WTC11 (cell line): ENCODE measurements around the gene DNAJC10. TPM values are rescaled to one million over a fixed set of nuclear protein-coding genes. Genes with fewer than 3 reads are reported as not detected.
"Not testable (repeated sequence)": the region's sequence is repeated elsewhere in the genome, so short reads cannot be mapped to it uniquely, and the experiment has no call there.

ENCODE experiments used
- ATAC-seq: fragments of 200-7000 bp; cut with Tn5 transposase; 2 replicates; pipeline ENCODE4 v1.10.0; 2021; ENCODE audit warnings: mild to moderate bottlenecking, moderate library complexity
- CTCF ChIA-PET: fragments of 300-600 bp; sonication (Branson Sonifier 250); formaldehyde crosslinking; loops from one replicate; lab custom pipeline; 2021; ENCODE audit warnings: antibody characterized with exemption; lab: Charles Lee
- POLR2A ChIA-PET: fragments of 350-600 bp; sonication (Branson Sonifier 250); formaldehyde crosslinking; loops from one replicate; lab custom pipeline; 2021; ENCODE audit warnings: antibody characterized with exemption; lab: Charles Lee
- DNase-seq: peaks from one replicate; pipeline ENCODE4 v3.0.0; 2021; ENCODE audit warnings: low spot score
- H3K27ac Mint-ChIP-seq: 2 replicates; pipeline ENCODE4 v1.8.0; 2021; ENCODE audit warnings: mixed read lengths
- H3K27me3 Mint-ChIP-seq: 2 replicates; pipeline ENCODE4 v1.8.0; 2021; ENCODE audit warnings: low read depth, mild to moderate bottlenecking, moderate library complexity, mixed read lengths
- H3K36me3 Mint-ChIP-seq: 2 replicates; pipeline ENCODE4 v1.8.0; 2021; ENCODE audit warnings: mixed read lengths
- H3K4me1 Mint-ChIP-seq: 2 replicates; pipeline ENCODE4 v1.8.0; 2022; ENCODE audit warnings: mixed read lengths
- H3K4me3 Mint-ChIP-seq: 2 replicates; pipeline ENCODE4 v1.8.0; 2021; ENCODE audit warnings: mild to moderate bottlenecking, moderate library complexity, mixed read lengths
- H3K9me3 Mint-ChIP-seq: 2 replicates; pipeline ENCODE4 v1.8.0; 2021; ENCODE audit warnings: mixed read lengths
- CDX4 ChIP-seq: fragments of 250-450 bp; sonication (Bioruptor Pico); IDR thresholded peaks from 2 replicates; pipeline ENCODE4 v1.9.0; 2021; ENCODE audit warnings: moderate library complexity, mild to moderate bottlenecking, inconsistent platforms, borderline replicate concordance
- ETV6 ChIP-seq: sonication (generic); formaldehyde crosslinking; IDR thresholded peaks from 2 replicates; pipeline ENCODE4 v1.8.1; 2022; ENCODE audit warnings: mild to moderate bottlenecking, missing genetic modification reagents
- FOXJ3 ChIP-seq: sonication (generic); formaldehyde crosslinking; IDR thresholded peaks from 2 replicates; pipeline ENCODE4 v1.9.0; 2021; ENCODE audit warnings: missing genetic modification reagents, mild to moderate bottlenecking, borderline replicate concordance
- GRHL2 ChIP-seq: fragments of 250-450 bp; sonication (Bioruptor Pico); IDR thresholded peaks from 2 replicates; pipeline ENCODE4 v1.8.0; 2022; ENCODE audit warnings: mild to moderate bottlenecking, moderate library complexity; ENCODE audit not compliant: insufficient replicate concordance, severe bottlenecking
- GTF2I ChIP-seq: fragments of 250-450 bp; sonication (Bioruptor Pico); conservative IDR thresholded peaks from 2 replicates; pipeline ENCODE4 v1.4.0; 2021; ENCODE audit warnings: mild to moderate bottlenecking
- JUN ChIP-seq: sonication (generic); formaldehyde crosslinking; IDR thresholded peaks from 2 replicates; pipeline ENCODE4 v1.8.0; 2023; ENCODE audit warnings: mild to moderate bottlenecking, missing genetic modification reagents
- MAX ChIP-seq: sonication (generic); formaldehyde crosslinking; IDR thresholded peaks from 2 replicates; pipeline ENCODE4 v1.8.0; 2022; ENCODE audit warnings: mild to moderate bottlenecking, missing genetic modification reagents
- MXD4 ChIP-seq: fragments of 250-450 bp; sonication (Bioruptor Pico); IDR thresholded peaks from 2 replicates; pipeline ENCODE4 v1.8.0; 2021; ENCODE audit warnings: mild to moderate bottlenecking, moderate library complexity, borderline replicate concordance
- NR3C1 ChIP-seq: sonication (generic); formaldehyde crosslinking; conservative IDR thresholded peaks from 2 replicates; pipeline ENCODE4 v1.8.1; 2023; ENCODE audit warnings: low read depth, mild to moderate bottlenecking, missing genetic modification reagents
- SMAD4 ChIP-seq: sonication (generic); formaldehyde crosslinking; IDR thresholded peaks from 2 replicates; pipeline ENCODE4 v1.8.0; 2022; ENCODE audit warnings: mild to moderate bottlenecking, missing genetic modification reagents
- SP1 ChIP-seq: sonication (generic); formaldehyde crosslinking; conservative IDR thresholded peaks from 2 replicates; pipeline ENCODE4 v1.8.1; 2022; ENCODE audit warnings: missing genetic modification reagents
- TEAD4 ChIP-seq: sonication (generic); formaldehyde crosslinking; IDR thresholded peaks from 2 replicates; pipeline ENCODE4 v1.8.0; 2022; ENCODE audit warnings: mild to moderate bottlenecking, missing genetic modification reagents
- USF2 ChIP-seq: sonication (generic); formaldehyde crosslinking; IDR thresholded peaks from 2 replicates; pipeline ENCODE4 v1.8.1; 2023; ENCODE audit warnings: mild to moderate bottlenecking, missing genetic modification reagents, moderate library complexity
- ZNF138 ChIP-seq: sonication (generic); formaldehyde crosslinking; conservative IDR thresholded peaks from 2 replicates; pipeline ENCODE4 v1.8.1; 2022; ENCODE audit warnings: mild to moderate bottlenecking, moderate library complexity, missing genetic modification reagents
- ZNF317 ChIP-seq: sonication (generic); formaldehyde crosslinking; IDR thresholded peaks from 2 replicates; pipeline ENCODE4 v1.8.1; 2023; ENCODE audit warnings: low read depth, mild to moderate bottlenecking, moderate library complexity, missing genetic modification reagents, borderline replicate concordance
- ZNF423 ChIP-seq: fragments of 250-450 bp; sonication (Bioruptor Pico); IDR thresholded peaks from 2 replicates; pipeline ENCODE4 v2.1.2; 2022; ENCODE audit warnings: mild to moderate bottlenecking, moderate library complexity
- ZNF425 ChIP-seq: fragments of 250-450 bp; sonication (Bioruptor Pico); conservative IDR thresholded peaks from 2 replicates; pipeline ENCODE4 v1.9.0; 2021; ENCODE audit warnings: mild to moderate bottlenecking
- total RNA-seq: library from RNA; stranded (reverse); gene quantifications from 3 replicates; pipeline ENCODE4 v1.2.3, GENCODE V29; 2021
- TF ChIP-seq, protein P1 (sequence below): sonication (generic); formaldehyde crosslinking; IDR thresholded peaks from 2 replicates; pipeline ENCODE4 v1.8.0; 2022; ENCODE audit warnings: mild to moderate bottlenecking, missing genetic modification reagents
- TF ChIP-seq, protein P2 (sequence below): sonication (generic); formaldehyde crosslinking; IDR thresholded peaks from 2 replicates; pipeline ENCODE4 v1.8.1; 2023; ENCODE audit warnings: mild to moderate bottlenecking, missing genetic modification reagents
- TF ChIP-seq, protein P3 (sequence below): sonication (generic); formaldehyde crosslinking; conservative IDR thresholded peaks from 2 replicates; pipeline ENCODE4 v1.8.1; 2022; ENCODE audit warnings: mild to moderate bottlenecking, missing genetic modification reagents
- TF ChIP-seq, protein P4 (sequence below): fragments of 250-450 bp; sonication (Bioruptor Pico); IDR thresholded peaks from 2 replicates; pipeline ENCODE4 v1.9.0; 2021; ENCODE audit warnings: mild to moderate bottlenecking, borderline replicate concordance

The DNAJC10 gene
- total RNA-seq, 1 experiment from 2014 or later: 109 TPM

DNA sequence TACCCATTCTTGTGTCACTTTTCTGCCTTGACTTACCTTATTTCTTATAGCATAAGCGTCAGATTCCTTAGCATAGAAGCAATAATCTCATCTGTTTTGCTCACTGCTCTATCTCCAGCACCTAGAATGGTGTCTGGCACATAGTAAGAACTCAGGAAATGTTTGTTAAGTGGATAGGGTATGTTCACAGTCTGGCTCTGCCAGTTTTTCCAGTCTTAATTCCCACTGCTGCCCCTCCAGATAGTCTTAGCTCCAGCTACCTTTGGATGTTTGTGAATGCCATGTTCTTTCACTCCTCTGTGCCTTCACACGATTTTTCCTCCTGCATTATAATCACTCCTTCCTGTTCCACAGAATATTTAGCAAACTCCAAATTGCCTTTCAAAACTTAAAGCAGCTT is 29.0 kb downstream of the DNAJC10 start:
- Mint-ChIP-seq H3K9me3 (no peaks in the 10 kb centered on the region), H3K27ac (no peak overlapping the region), H3K36me3 (peaks cover 58% of the 10 kb centered on the region), H3K4me3 (no peak overlapping the region), H3K4me1 (no peaks in the 10 kb centered on the region), H3K27me3 (no peaks in the 10 kb centered on the region)
- TF ChIP-seq SMAD4 (CRISPR knock-in tag): no peak
- TF ChIP-seq NR3C1: no peak
- TF ChIP-seq TEAD4 (CRISPR knock-in tag): no peak
- no peak for TF ChIP-seq CDX4 (CRISPR knock-in tag)
- no peak for TF ChIP-seq MAX (CRISPR knock-in tag)
- TF ChIP-seq ZNF138 (CRISPR knock-in tag): no peak
- TF ChIP-seq ZNF425 (CRISPR knock-in tag): no peak
- no peak for TF ChIP-seq USF2 (CRISPR knock-in tag)
- TF ChIP-seq ETV6 (CRISPR knock-in tag): no peak
- POLR2A ChIA-PET: no interaction called here
- DNase-seq (no peak), ATAC-seq (no peak)
- CTCF ChIA-PET: no interaction called here

GRCh38 chr2:182745894-182746293 is 29.8 kb downstream of the DNAJC10 start:
- ATAC-seq, H3K4me1 Mint-ChIP-seq, H3K27me3 Mint-ChIP-seq, CTCF ChIA-PET, POLR2A ChIA-PET, DNase-seq, H3K4me3 Mint-ChIP-seq, H3K27ac Mint-ChIP-seq, H3K9me3 Mint-ChIP-seq: not testable (repeated sequence)
- H3K36me3 Mint-ChIP-seq: peaks cover 66% of the 10 kb centered on the region

DNA sequence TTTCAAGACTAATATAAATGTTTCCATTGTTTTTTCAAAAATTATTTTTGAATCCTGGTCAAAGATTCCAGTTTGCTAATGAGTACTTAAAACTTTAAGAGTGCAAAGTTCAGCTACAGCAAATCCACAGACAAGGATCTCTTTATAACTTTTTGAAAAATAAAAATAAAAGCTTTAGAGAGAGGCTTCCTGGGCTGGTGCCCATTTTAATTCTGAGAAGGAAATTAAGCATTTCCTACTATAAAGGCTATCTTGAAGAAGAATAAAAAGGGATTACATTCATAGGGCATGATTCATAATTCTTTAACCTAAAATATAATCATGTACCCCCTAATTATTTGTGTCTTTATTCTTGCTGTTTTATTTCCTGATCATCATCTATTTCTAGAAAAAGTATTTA is 38.2 kb downstream of the DNAJC10 start:
- H3K4me1 Mint-ChIP-seq: no peaks in the 10 kb centered on the region
- H3K4me3 Mint-ChIP-seq: no peak overlapping the region
- H3K27me3 Mint-ChIP-seq: no peaks in the 10 kb centered on the region
- ChIA-PET CTCF (interaction anchor here (1.7 kb wide), 1 partner anchor 9 kb away, joined by 5 read pairs; no protein-coding TSS in a partner anchor), POLR2A (no interaction called here)
- ATAC-seq (no peak), DNase-seq (no peak)
- no peak for TF ChIP-seq FOXJ3 (CRISPR knock-in tag)
- TF ChIP-seq, protein P1, sequence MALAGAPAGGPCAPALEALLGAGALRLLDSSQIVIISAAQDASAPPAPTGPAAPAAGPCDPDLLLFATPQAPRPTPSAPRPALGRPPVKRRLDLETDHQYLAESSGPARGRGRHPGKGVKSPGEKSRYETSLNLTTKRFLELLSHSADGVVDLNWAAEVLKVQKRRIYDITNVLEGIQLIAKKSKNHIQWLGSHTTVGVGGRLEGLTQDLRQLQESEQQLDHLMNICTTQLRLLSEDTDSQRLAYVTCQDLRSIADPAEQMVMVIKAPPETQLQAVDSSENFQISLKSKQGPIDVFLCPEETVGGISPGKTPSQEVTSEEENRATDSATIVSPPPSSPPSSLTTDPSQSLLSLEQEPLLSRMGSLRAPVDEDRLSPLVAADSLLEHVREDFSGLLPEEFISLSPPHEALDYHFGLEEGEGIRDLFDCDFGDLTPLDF (CRISPR knock-in tag): no peak
- TF ChIP-seq GRHL2 (CRISPR knock-in tag): no peak
- no peak for TF ChIP-seq JUN
- no peak for TF ChIP-seq SMAD4 (CRISPR knock-in tag)
- TF ChIP-seq TEAD4 (CRISPR knock-in tag): no peak
- TF ChIP-seq, protein P2, sequence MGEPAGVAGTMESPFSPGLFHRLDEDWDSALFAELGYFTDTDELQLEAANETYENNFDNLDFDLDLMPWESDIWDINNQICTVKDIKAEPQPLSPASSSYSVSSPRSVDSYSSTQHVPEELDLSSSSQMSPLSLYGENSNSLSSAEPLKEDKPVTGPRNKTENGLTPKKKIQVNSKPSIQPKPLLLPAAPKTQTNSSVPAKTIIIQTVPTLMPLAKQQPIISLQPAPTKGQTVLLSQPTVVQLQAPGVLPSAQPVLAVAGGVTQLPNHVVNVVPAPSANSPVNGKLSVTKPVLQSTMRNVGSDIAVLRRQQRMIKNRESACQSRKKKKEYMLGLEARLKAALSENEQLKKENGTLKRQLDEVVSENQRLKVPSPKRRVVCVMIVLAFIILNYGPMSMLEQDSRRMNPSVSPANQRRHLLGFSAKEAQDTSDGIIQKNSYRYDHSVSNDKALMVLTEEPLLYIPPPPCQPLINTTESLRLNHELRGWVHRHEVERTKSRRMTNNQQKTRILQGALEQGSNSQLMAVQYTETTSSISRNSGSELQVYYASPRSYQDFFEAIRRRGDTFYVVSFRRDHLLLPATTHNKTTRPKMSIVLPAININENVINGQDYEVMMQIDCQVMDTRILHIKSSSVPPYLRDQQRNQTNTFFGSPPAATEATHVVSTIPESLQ (CRISPR knock-in tag): no peak
- no peak for TF ChIP-seq MXD4
- TF ChIP-seq, protein P3, sequence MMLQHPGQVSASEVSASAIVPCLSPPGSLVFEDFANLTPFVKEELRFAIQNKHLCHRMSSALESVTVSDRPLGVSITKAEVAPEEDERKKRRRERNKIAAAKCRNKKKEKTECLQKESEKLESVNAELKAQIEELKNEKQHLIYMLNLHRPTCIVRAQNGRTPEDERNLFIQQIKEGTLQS (CRISPR knock-in tag): no peak
- no peak for TF ChIP-seq ZNF423 (CRISPR knock-in tag)
- no peak for TF ChIP-seq ZNF317 (CRISPR knock-in tag)
- TF ChIP-seq SP1 (CRISPR knock-in tag): no peak
- TF ChIP-seq, protein P4, sequence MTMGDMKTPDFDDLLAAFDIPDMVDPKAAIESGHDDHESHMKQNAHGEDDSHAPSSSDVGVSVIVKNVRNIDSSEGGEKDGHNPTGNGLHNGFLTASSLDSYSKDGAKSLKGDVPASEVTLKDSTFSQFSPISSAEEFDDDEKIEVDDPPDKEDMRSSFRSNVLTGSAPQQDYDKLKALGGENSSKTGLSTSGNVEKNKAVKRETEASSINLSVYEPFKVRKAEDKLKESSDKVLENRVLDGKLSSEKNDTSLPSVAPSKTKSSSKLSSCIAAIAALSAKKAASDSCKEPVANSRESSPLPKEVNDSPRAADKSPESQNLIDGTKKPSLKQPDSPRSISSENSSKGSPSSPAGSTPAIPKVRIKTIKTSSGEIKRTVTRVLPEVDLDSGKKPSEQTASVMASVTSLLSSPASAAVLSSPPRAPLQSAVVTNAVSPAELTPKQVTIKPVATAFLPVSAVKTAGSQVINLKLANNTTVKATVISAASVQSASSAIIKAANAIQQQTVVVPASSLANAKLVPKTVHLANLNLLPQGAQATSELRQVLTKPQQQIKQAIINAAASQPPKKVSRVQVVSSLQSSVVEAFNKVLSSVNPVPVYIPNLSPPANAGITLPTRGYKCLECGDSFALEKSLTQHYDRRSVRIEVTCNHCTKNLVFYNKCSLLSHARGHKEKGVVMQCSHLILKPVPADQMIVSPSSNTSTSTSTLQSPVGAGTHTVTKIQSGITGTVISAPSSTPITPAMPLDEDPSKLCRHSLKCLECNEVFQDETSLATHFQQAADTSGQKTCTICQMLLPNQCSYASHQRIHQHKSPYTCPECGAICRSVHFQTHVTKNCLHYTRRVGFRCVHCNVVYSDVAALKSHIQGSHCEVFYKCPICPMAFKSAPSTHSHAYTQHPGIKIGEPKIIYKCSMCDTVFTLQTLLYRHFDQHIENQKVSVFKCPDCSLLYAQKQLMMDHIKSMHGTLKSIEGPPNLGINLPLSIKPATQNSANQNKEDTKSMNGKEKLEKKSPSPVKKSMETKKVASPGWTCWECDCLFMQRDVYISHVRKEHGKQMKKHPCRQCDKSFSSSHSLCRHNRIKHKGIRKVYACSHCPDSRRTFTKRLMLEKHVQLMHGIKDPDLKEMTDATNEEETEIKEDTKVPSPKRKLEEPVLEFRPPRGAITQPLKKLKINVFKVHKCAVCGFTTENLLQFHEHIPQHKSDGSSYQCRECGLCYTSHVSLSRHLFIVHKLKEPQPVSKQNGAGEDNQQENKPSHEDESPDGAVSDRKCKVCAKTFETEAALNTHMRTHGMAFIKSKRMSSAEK (CRISPR knock-in tag): no peak
- no peak for TF ChIP-seq GTF2I
- H3K27ac Mint-ChIP-seq: no peak overlapping the region
- no peaks in the 10 kb centered on the region for H3K9me3 Mint-ChIP-seq
- peaks cover 47% of the 10 kb centered on the region for H3K36me3 Mint-ChIP-seq
